Raji (cell line): ENCODE data around the gene TACR1.

Experiments
- POLR2A ChIP-seq: IDR thresholded peaks from 2 replicates; pipeline ENCODE4 v1.6.1; 2011; ENCODE audit warnings: low read depth, low read length, control low read depth; ENCODE audit not compliant: insufficient read depth

TACR1 gene

DNA sequence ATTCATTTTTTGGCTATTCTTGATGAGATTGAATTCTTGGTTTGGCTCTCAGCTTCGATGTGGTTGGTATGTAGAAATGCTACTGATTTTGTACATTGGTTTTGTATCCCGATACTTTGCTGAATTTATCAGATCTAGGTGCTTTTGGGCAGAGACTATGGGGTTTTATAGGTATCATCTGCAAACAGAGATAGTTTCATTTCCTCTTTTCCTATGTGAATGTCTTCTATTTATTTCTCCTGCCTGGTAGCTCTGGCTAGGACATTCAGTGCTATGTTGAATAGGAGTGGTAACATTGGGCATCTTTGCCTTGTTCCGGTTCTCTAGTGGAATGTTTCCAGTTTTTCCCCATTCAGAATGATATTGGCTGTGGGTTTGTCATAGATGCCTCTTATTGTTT, 5.5 kb upstream of the TACR1 start:
- no peak for TF ChIP-seq POLR2A

DNA sequence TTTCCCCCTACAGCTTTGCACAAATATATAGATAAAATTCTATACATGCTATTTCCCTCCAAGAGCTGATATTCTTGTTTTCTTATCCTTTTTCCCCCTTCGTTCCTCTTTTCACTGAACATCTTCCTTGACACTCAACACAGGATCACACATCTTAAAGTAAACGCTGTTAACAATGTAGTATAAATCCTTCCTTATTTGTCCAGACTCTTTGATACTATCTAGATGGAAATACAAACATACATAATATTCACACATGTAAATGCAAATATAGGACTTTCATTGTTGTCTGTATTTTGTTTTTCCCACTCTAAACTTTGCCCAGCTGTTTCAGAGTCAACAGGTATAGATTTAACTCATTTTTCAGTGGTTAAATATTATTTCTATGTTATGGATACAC, 3.0 kb upstream of the TACR1 start:
- TF ChIP-seq POLR2A, result no peak

DNA sequence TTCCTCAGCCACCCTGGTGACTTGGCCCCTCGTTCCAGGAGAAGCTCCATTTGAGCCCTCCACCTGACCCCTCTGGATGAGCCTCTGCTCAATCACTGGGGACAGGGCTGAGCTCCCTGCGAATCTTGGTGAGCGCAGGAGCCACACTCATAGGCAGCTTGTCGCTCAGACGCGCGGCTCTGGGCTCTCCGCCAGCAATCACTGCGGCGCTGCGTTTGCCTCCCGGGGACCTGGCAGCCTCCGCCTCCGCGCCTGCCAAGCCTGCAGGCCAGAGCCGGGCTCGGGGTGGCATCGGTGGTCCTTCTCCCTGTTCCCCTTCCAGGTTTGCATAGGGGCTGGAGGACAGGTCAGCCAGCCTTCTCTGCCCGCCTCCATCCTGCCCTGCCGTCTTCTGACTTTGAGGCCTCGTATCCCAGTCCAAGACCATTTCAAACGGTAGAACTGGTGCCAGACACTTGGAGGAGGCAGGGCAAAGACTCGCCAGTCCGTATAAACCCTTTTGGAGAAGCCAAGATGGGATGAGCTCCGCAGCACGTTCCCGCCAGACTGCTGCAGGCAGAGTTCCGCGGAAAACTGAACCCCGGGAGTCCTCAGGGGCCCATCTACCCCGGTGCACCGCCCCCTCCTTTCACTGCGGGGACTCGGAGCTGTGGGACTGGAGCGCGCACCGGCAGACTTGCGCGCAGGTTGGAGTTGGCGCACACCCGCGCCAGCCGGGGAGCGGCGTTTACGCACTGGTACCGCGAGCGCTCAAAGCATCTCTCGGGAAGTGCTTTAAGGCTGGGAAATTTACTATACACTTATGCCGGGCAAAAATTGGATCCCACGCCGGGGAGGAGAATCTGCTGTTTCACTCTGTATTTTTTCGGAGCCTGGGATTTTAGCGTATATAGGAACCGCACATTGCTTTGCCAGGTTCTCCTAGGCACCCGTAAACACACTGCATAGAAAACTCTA, 1.1 kb upstream of the TACR1 start:
- TF ChIP-seq POLR2A, result no peak

DNA sequence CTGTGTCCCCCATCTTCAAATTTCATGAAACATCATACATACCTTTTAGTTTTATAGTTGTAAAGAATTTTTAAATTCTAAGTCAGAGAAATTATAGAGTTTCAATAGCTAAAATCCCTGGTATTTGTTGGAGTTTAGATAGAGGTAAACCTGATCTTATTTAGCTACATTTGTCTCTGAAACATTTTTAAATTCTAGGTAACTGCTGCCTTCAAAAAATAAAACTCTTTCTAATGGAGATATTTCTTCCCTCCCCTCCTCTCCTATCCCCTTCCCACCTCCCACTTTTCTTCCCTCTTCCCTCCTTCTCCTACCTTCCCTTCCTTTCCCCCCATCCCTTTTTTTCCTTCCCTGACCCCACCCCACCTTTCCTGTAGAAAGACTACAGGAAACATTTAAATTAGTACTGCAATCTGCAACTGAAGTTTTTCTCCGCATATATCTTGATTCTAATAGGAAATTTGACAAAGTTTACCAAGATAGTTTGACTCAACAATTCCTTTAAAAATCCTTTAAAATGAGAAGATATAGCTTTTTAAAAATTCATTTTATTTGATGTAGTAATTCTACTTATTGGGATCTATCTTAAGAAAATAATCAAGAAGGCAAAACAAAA, 4.1 kb downstream of the TACR1 start:
- TF ChIP-seq POLR2A, result no peak

DNA sequence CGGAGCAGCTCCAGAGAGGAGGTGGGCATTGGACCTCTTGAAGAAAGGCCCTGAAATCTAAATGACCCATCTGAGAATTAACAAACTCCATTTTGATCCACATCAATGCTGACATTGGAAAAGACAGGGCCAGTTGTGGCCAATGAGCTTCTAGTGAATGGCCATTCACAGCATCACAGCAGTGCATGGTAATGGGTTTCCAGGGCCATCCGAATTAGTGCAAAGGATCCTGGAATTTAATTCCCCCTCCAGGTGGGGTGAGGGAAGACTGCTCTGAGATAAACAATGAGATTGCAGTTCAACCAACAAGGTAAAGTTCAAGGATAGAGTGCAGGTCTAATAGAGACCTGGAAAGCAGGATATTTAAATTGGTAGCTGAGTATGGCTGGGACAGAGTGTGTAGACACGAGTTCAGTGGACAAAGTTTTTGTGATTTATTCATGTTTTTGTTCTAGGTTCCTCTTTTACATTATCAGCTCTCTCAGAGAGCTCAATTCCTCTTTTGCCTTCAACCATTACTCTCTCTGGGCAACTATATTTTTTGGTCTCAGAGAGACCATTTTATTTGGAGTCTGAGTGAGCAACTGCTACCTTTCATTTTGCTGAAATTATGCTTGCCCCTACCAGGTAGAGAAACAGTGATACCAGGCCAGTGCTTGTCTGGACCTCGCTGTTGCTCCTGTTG, 5.0 kb downstream of the TACR1 start:
- TF ChIP-seq POLR2A, result no peak

DNA sequence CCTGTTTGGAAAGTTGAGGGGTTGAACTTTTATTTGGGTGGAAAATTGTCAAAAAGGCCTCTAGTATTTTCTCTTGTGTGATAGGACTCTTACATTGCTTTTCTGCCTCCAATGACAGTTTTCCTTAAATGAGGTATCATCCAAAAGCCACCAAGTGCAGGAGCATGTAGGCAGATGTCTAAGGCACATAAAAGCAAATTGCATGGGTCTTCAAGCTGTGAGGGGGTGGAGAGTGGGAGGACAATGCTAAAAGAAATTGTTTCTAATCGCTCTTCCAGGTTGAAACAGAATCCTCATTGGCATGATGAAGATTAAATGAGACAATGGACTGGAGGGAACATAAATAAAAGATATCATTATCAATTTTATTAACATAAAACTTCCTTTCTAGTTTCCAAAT, 6.8 kb downstream of the TACR1 start:
- TF ChIP-seq POLR2A, result no peak

DNA sequence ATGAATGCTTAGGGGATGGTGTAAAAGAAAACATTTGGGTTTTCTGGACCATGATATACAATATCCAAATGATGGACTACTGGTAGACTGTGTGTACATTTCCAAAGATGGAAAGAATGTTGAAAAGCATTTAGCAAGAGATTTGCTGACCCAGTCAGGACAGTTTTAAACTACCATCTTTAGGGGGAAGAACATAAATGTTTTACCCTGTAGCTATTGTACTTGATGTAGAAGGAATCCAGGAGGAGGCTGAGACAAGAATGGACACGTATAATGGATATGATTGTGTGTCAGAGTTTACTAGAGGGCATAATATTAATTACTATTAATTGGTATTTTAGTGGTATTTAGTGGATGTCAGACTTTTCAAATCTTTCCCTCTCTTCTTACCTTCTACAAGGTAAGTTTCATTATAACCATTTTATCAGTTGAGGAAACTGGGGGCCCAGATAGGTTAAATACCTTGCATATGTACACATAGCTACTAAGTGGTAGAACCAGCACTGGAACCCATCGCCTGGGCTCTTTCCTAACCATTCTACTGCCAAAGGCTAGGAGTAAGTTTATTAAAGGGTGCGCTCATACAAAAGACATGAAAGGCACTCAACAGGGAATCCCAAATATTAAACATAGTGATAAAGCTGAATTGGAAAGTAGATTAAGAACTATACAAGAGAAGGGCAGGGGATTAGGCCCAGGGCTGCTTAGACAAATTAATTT, 8.9 kb downstream of the TACR1 start:
- no peak for TF ChIP-seq POLR2A

DNA sequence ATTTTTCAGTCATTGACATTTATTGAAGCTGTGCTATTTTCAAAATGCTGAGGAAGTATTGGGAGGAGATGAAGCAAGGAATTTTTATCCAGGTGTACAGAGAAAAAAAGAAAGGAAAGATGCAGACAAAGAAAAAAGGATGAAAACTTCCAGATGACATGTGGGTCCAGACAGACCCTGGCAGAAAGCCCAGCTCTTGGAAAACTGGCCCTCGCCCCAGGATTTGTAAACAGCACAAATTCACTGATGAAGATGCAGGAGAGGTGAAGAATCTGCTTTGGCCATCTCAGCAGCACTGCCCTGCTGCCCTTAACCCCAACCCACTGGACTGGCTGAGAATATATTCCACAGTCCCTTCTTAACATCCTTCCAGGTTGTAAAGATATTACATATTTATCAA, 12.5 kb downstream of the TACR1 start:
- no peak for TF ChIP-seq POLR2A

DNA sequence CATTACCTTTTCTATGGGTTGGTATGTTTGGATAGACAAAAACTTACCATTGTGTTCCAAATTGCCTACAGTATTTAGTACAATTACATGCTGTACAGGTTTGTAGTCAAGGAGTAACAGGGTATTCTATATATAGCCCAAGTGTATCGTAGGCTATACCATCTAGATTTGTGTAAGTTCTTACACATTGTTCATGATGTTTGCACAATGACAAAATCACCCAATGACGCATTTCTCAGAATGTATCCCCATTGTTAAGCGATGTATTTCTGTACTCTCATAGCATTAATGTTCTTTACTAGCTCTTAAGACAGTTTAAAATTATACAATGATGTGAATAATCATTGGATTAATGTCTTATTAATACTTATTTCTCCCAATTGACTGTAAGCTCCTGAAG, 16.7 kb downstream of the TACR1 start:
- no peak for TF ChIP-seq POLR2A

DNA sequence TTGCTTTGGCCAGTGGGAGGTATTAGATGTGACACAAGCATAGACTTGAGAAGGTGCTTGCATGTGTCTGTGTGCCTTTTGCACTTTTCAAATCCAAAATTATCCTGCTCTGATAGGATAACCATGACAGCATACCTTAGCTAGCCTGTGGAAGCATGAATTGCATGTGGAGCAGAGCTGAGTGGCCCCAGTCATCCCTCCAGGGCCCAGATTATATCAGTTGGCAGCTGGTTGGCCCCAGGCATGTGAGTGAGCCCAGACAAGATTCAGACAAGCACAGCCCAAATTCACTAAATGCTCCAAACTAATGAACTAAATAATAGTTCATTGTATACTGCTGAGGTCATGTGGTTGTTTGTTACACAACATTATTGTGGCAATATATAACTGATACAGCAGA, 18.8 kb downstream of the TACR1 start:
- no peak for TF ChIP-seq POLR2A

DNA sequence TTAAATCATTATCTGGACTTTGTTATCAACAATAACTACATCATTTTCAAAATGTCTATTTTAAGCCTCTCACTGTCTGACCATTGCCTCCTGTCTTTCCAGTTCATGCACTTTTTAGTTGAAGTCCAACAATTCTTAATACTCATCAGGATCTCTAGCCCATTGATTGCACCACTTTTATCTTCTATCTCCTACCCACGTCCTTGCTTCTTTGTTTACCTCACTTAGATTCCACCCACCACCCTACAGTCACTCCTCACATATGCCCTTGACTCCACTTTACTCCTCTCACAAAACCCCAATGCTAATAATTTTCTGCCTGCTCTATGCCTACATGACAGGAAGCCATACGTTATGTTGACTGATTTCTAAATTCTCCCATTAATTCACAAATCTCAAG, 21.9 kb downstream of the TACR1 start:
- TF ChIP-seq POLR2A, result no peak

DNA sequence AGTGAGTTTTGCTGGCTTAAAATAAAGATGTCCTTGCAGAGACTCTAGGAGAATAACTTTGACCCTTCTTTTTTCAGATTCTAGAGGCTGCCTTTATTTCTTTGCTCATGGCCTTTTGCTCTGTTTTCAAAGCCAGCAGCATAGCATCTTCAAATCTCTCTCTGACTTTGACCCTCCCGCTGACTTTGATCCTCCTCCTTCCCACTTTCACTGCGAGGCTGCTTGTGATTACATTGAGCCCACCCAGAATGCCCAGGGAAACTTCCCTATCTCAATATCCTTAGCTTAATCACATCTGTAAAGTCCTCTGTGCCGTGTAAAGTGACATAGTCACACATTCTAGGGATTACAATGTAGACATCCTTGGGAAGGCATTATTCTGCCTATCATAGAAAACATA, 23.9 kb downstream of the TACR1 start:
- TF ChIP-seq POLR2A, result no peak

DNA sequence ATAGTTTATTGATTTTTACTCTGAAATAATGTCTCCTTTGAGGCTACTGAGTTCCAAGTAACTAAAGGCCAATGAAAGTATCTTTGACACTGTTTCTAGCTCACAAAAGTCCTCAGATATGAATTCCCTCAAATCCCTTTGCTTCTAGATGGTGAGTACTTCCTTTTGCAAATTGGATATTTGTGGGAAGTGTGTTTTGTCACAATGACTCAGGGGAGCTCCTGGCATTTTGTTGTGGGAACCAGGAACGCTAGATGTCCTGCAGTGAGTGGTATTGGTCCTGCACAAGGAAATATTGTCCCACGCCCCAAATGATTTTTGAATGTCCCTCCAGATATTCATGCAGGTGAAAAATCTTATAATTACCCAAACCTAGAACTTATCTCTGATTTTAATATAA, 24.3 kb downstream of the TACR1 start:
- no peak for TF ChIP-seq POLR2A

DNA sequence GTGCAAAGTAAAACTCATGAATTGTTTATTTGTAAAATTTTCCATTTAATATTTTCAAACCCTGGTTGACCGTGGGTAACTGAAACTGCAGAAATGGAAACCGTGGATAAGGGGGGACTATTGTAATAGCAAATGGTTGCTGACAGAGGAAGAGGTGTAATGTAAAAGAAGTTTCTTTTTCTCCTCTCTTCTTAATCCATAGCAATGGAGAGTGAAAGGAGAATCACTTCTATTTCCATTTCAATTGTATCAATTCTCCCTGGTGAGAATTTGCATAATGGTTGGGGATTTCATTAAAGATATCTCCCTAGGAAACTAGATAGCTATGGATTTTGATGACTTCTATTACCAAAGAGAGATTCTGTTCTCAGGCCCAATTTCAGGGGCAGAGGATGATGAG, 24.8 kb downstream of the TACR1 start:
- no peak for TF ChIP-seq POLR2A

DNA sequence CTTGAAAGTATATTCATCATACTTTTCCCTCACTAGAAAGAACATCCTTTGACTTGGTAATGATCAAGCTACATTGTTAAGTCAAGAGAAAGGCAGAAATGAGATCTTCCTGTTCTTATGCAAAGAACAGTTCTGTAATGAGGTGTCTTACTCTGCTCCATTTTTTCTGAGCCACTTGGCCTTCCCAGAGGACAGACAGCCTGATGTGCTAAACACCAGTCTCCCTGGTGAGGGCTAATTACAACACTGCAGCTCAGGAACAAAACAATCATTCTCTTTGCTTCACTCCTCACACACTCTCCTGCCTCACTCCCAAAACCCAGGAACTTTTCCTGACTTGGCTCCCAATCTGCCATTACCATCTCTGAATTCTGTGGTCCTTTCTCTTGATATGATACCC, 25.6 kb downstream of the TACR1 start:
- TF ChIP-seq POLR2A, result no peak
